H1 (cell line): ENCODE results near the gene CD46. TPM values are rescaled to one million over a fixed set of nuclear protein-coding genes. Genes with fewer than 3 reads are reported as not detected.

Experiments
- CTCF ChIA-PET: fragments of 300-600 bp; sonication (Branson Sonifier 250); formaldehyde crosslinking; loops from one replicate; lab custom pipeline; 2021; ENCODE audit not compliant: partially characterized antibody; lab: Charles Lee
- POLR2A ChIA-PET: fragments of 300-600 bp; sonication (Branson Sonifier 250); formaldehyde crosslinking; loops from one replicate; lab custom pipeline; 2021; ENCODE audit warnings: inconsistent platforms; ENCODE audit not compliant: partially characterized antibody; lab: Charles Lee
- DNase-seq, 2 experiments: peaks; one replicate each; pipeline versions ENCODE4 v3.0.0 to v3.0.0-alpha.2; 2010 to 2022; ENCODE audit warnings: low spot score in 2 of 2, low read depth in 1 of 2, mixed read lengths in 1 of 2
- FAIRE-seq: peaks from 2 replicates; lab custom pipeline; 2011; peaks lifted over from hg19 to GRCh38; lab: Jason Lieb, UNC
- H2AFZ ChIP-seq: 2 replicates; pipeline ENCODE4 v1.8.1; 2012; ENCODE audit warnings: low read length, inconsistent platforms
- H2AK5ac ChIP-seq: 2 replicates; pipeline ENCODE4 v1.6.1; 2013; ENCODE audit warnings: low read depth, low read length
- H2BK120ac ChIP-seq: replicated peaks from 2 replicates; pipeline ENCODE3; 2013; ENCODE audit warnings: low read depth, low read length, inconsistent platforms
- H2BK12ac ChIP-seq: 2 replicates; pipeline ENCODE4 v1.6.1; 2013; ENCODE audit warnings: low read depth, low read length
- H2BK15ac ChIP-seq: 2 replicates; pipeline ENCODE4 v1.6.1; 2013; ENCODE audit warnings: low read length
- H2BK20ac ChIP-seq: 2 replicates; pipeline ENCODE4 v1.6.1; 2013; ENCODE audit warnings: low read length
- H2BK5ac ChIP-seq: 2 replicates; pipeline ENCODE4 v1.6.1; 2013; ENCODE audit warnings: low read depth, low read length
- H3K14ac ChIP-seq: 2 replicates; pipeline ENCODE4 v1.6.1; 2013; ENCODE audit warnings: inconsistent platforms; ENCODE audit not compliant: insufficient read length
- H3K18ac ChIP-seq: 2 replicates; pipeline ENCODE4 v1.6.1; 2013; ENCODE audit warnings: low read length; ENCODE audit errors: extremely low read depth
- H3K23ac ChIP-seq: 2 replicates; pipeline ENCODE4 v1.6.1; 2013; ENCODE audit warnings: inconsistent platforms; ENCODE audit not compliant: insufficient read length
- H3K23me2 ChIP-seq: 2 replicates; pipeline ENCODE4 v1.6.1; 2013; ENCODE audit warnings: low read depth, low read length
- H3K27ac ChIP-seq: 2 replicates; pipeline ENCODE4 v1.6.1; 2011; ENCODE audit warnings: low read depth, low read length, inconsistent platforms
- H3K27me3 ChIP-seq, 4 experiments: replicated peaks in 1 of 4; 1 replicate in 1 of 4; 2 replicates in 3 of 4; pipeline versions ENCODE4 v1.6.1 to v1.8.1; 2011 to 2013; ENCODE audit warnings: low read length in 3 of 4, mild to moderate bottlenecking in 3 of 4, inconsistent platforms in 2 of 4, mixed read lengths in 2 of 4, moderate library complexity in 1 of 4; ENCODE audit not compliant: control insufficient read depth in 3 of 4, insufficient read depth in 3 of 4; ENCODE audit errors: extremely low read depth in 1 of 4
- H3K36me3 ChIP-seq, 4 experiments: 2 replicates each; pipeline versions ENCODE4 v1.6.1 to v1.8.1; 2011 to 2013; ENCODE audit warnings: mild to moderate bottlenecking in 4 of 4, low read length in 3 of 4, moderate library complexity in 2 of 4, control low read depth in 1 of 4, inconsistent platforms in 1 of 4; ENCODE audit not compliant: insufficient read depth in 4 of 4, control insufficient read depth in 2 of 4
- H3K4ac ChIP-seq: replicated peaks from 2 replicates; pipeline ENCODE3; 2013; ENCODE audit warnings: low read length, low read depth, mixed read lengths, inconsistent platforms; ENCODE audit not compliant: insufficient read length
- H3K4me1 ChIP-seq, 4 experiments: replicated peaks in 1 of 4; 1 replicate in 1 of 4; 2 replicates in 3 of 4; pipeline versions ENCODE4 v1.6.1 to v1.8.1; 2011 to 2013; ENCODE audit warnings: low read length in 3 of 4, inconsistent platforms in 2 of 4, mixed read lengths in 1 of 4; ENCODE audit not compliant: insufficient read depth in 4 of 4, control insufficient read depth in 3 of 4
- H3K4me2 ChIP-seq, 2 experiments: 2 replicates each; pipeline versions ENCODE4 v1.6.1 to v1.8.1; 2011 to 2013; ENCODE audit warnings: low read depth in 2 of 2, low read length in 2 of 2, control low read depth in 1 of 2, inconsistent platforms in 1 of 2, mild to moderate bottlenecking in 1 of 2; ENCODE audit not compliant: insufficient read depth in 1 of 2
- H3K4me3 ChIP-seq, 4 experiments: fragments of 200-600, 300-600 bp in 1 of 4; sonication (generic), shearing (Covaris generic), sonication (Bioruptor Twin) in 1 of 4; 2 replicates each; pipeline versions ENCODE4 v1.5.1 to v1.8.1; 2011 to 2016; ENCODE audit warnings: low read length in 4 of 4, low read depth in 3 of 4, control low read depth in 2 of 4, inconsistent platforms in 2 of 4, mild to moderate bottlenecking in 2 of 4, mixed read lengths in 1 of 4, moderate library complexity in 1 of 4; ENCODE audit not compliant: insufficient read depth in 2 of 4; ENCODE audit errors: extremely low read depth in 1 of 4
- H3K56ac ChIP-seq: replicated peaks from 2 replicates; pipeline ENCODE3; 2013; ENCODE audit warnings: low read depth, mild to moderate bottlenecking, mixed read lengths, low read length, inconsistent platforms; ENCODE audit not compliant: insufficient read length
- H3K79me1 ChIP-seq: 2 replicates; pipeline ENCODE4 v1.6.1; 2013; ENCODE audit warnings: low read depth, low read length, control low read depth
- H3K79me2 ChIP-seq, 2 experiments: 2 replicates each; pipeline versions ENCODE4 v1.6.1 to v1.8.1; 2012 to 2013; ENCODE audit warnings: low read length in 2 of 2, mild to moderate bottlenecking in 2 of 2, inconsistent platforms in 1 of 2; ENCODE audit not compliant: insufficient read depth in 2 of 2, control insufficient read depth in 1 of 2
- H3K9ac ChIP-seq, 4 experiments: replicated peaks in 1 of 4; 1 replicate in 1 of 4; 2 replicates in 3 of 4; pipeline versions ENCODE4 v1.6.1 to v1.8.1; 2011 to 2013; ENCODE audit warnings: low read depth in 3 of 4, low read length in 3 of 4, control low read depth in 2 of 4, mild to moderate bottlenecking in 2 of 4, moderate library complexity in 2 of 4, inconsistent platforms in 1 of 4; ENCODE audit errors: extremely low read depth in 1 of 4
- H3K9me3 ChIP-seq, 2 experiments: 2 replicates each; pipeline versions ENCODE4 v1.6.1 to v1.8.1; 2012 to 2013; ENCODE audit warnings: mild to moderate bottlenecking in 2 of 2, moderate library complexity in 2 of 2, control low read depth in 1 of 2, inconsistent platforms in 1 of 2, low read depth in 1 of 2, low read length in 1 of 2, mixed read lengths in 1 of 2; ENCODE audit not compliant: insufficient read depth in 2 of 2
- H4K20me1 ChIP-seq, 2 experiments: replicated peaks in 1 of 2; 2 replicates each; pipeline versions ENCODE3 to v1.8.1; 2011 to 2013; ENCODE audit warnings: inconsistent platforms in 2 of 2, low read length in 2 of 2, mild to moderate bottlenecking in 1 of 2; ENCODE audit not compliant: insufficient read depth in 2 of 2, control insufficient read depth in 1 of 2
- H4K5ac ChIP-seq: 2 replicates; pipeline ENCODE4 v1.6.1; 2013; ENCODE audit warnings: low read length, low read depth, mixed read lengths, inconsistent platforms; ENCODE audit not compliant: insufficient read length
- H4K8ac ChIP-seq: 2 replicates; pipeline ENCODE4 v1.8.0; 2013; ENCODE audit warnings: mild to moderate bottlenecking, moderate library complexity, low read length, inconsistent platforms; ENCODE audit not compliant: insufficient read depth; ENCODE audit errors: extremely low read depth
- H4K91ac ChIP-seq: replicated peaks from 2 replicates; pipeline ENCODE3; 2013; ENCODE audit warnings: low read length, mixed read lengths, inconsistent platforms; ENCODE audit not compliant: insufficient read length
- ATF3 ChIP-seq: IDR thresholded peaks from 2 replicates; pipeline ENCODE4 v1.6.1; 2011; ENCODE audit warnings: low read depth, mild to moderate bottlenecking, low read length; ENCODE audit not compliant: insufficient read depth
- BRCA1 ChIP-seq: IDR thresholded peaks from 2 replicates; pipeline ENCODE4 v1.6.1; 2012; ENCODE audit warnings: low read depth, low read length, improper control_type of control experiment
- CHD2 ChIP-seq: IDR thresholded peaks from 2 replicates; pipeline ENCODE4 v1.6.1; 2012; ENCODE audit warnings: low read length, improper control_type of control experiment
- CTBP2 ChIP-seq: IDR thresholded peaks from 2 replicates; pipeline ENCODE4 v1.7.0; 2011; ENCODE audit warnings: borderline replicate concordance, mild to moderate bottlenecking, moderate library complexity, mixed read lengths, low read length; ENCODE audit not compliant: insufficient read depth, insufficient read length
- EP300 ChIP-seq, 2 experiments: IDR thresholded peaks; 1 replicate in 1 of 2; 2 replicates in 1 of 2; pipeline ENCODE4 v1.6.1; 2011 to 2012; ENCODE audit warnings: low read depth in 2 of 2, low read length in 2 of 2, mild to moderate bottlenecking in 2 of 2, borderline replicate concordance in 1 of 2, inconsistent platforms in 1 of 2, moderate library complexity in 1 of 2
- JUND ChIP-seq: IDR thresholded peaks from 2 replicates; pipeline ENCODE4 v1.6.1; 2011; ENCODE audit warnings: mild to moderate bottlenecking, improper control_type of control experiment, low read length
- PHF8 ChIP-seq: fragments of 200-600 bp; sonication (generic); conservative IDR thresholded peaks from 2 replicates; pipeline ENCODE4 v1.7.1; 2012; ENCODE audit warnings: low read depth, mild to moderate bottlenecking, inconsistent platforms, low read length, moderate library complexity
- RAD21 ChIP-seq, 2 experiments: IDR thresholded peaks in 1 of 2; conservative IDR thresholded peaks in 1 of 2; 2 replicates each; pipeline ENCODE4 v1.6.1; 2011; ENCODE audit warnings: low read depth in 2 of 2, low read length in 2 of 2, improper control_type of control experiment in 1 of 2, inconsistent platforms in 1 of 2, mild to moderate bottlenecking in 1 of 2, moderate library complexity in 1 of 2
- RBBP5 ChIP-seq: IDR thresholded peaks from 2 replicates; pipeline ENCODE4 v1.7.1; 2012; ENCODE audit warnings: low read depth, mild to moderate bottlenecking, inconsistent platforms, low read length, moderate library complexity, borderline replicate concordance
- SRF ChIP-seq: IDR thresholded peaks from 2 replicates; pipeline ENCODE4 v1.6.1; 2011; ENCODE audit warnings: mild to moderate bottlenecking, low read depth, low read length, moderate library complexity
- TBP ChIP-seq: IDR thresholded peaks from 2 replicates; pipeline ENCODE4 v1.6.1; 2011; ENCODE audit warnings: low read depth, low read length, improper control_type of control experiment
- WGBS, 2 experiments: shearing (Covaris generic) in 1 of 2; methylation state at CpG; one replicate each; pipeline versions ENCODE4 v1.1.6 to v1.1.7; 2013 to 2015; ENCODE audit warnings: low lambda C conversion rate in 2 of 2, mixed read lengths in 2 of 2, inconsistent platforms in 1 of 2, low coverage in 1 of 2, missing lambda C conversion rate in 1 of 2; ENCODE audit not compliant: insufficient replicate concordance in 2 of 2, insufficient coverage in 1 of 2, insufficient read length in 1 of 2; ENCODE audit errors: extremely low coverage in 1 of 2, missing lambda C conversion rate in 1 of 2; 5-methylcytosine and 5-hydroxymethylcytosine counted together
- polyA plus RNA-seq, 7 experiments: library from polyadenylated mRNA; depleted of rRNA in 3 of 7; stranded (reverse) in 5 of 7; unstranded in 2 of 7; fragments of >200 nt in 5 of 7; fragments of 200-250 nt in 2 of 7; gene quantifications; 1 replicate in 5 of 7; 2 replicates in 1 of 7; 4 replicates in 1 of 7; pipeline versions ENCODE4 v1.2.1 to v1.2.3, GENCODE V29; 2011 to 2013; ENCODE audit warnings: missing spikeins in 2 of 7, mixed read lengths in 2 of 7
- total RNA-seq: library from RNA; stranded (reverse); fragmentation: NEBNext Ultra II Directional; extraction: Animal tissue kit (Norgen Biotek cat#: 25700); gene quantifications from 2 replicates; pipeline ENCODE4 v1.2.1, GENCODE V29; 2021
- TF ChIP-seq, protein P1 (sequence below): IDR thresholded peaks from 2 replicates; pipeline ENCODE4 v1.6.1; 2012; ENCODE audit warnings: inconsistent platforms

The CD46 gene
- total and polyA plus RNA-seq, 2 of the 8 experiments (the other 6 are each of a cell fraction or from before 2014, with no cell fraction given) = 60.9 to 113 TPM

DNA sequence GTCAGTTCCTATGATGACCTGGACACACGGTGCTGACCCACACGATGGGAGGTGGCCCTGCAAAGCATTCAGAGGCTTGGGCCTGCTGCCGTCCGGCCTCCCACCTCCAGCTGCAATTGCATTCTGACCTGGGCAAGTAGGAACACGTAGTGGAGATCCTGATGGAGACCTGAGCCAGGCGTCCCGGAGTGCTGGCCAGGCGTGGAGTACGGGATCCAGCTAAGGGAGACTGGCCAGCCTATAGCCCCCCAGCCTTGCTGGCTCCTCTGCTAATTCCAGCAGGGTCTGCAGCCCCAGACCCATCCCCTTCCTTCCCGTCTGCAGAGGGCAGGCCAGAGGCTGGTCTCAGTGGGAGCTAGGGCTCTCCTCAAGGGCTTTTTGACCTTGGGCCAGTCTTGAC, 11.2 kb downstream of the CD46 start:
- Histone ChIP-seq H3K4me1 (no peaks in the 10 kb centered on the region), H2AFZ (no peak overlapping the region), H2BK15ac (no peak overlapping the region), H3K18ac (no peak overlapping the region), H4K5ac (no peak overlapping the region), H3K36me3 (peaks cover 11 to 98% (median 59%) of the 10 kb centered on the region in 4 experiments), H3K14ac (no peak overlapping the region), H3K4me3 (no peak overlapping the region), H3K27me3 (no peaks in the 10 kb centered on the region), H4K91ac (no peak overlapping the region), H3K79me2 (peaks cover 0 to 17% of the 10 kb centered on the region in 2 experiments; a peak in 2 of 4 replicates), H3K4ac (no peak overlapping the region), H3K27ac (no peak overlapping the region), H2AK5ac (no peak overlapping the region), H4K20me1 (peaks cover 4 to 6% of the 10 kb centered on the region in 2 experiments), H2BK20ac (no peak overlapping the region), H3K9me3 (no peaks in the 10 kb centered on the region), H3K79me1 (no peaks in the 10 kb centered on the region; the same call in 1 of the 2 replicates), H3K23ac (no peak overlapping the region), H2BK120ac (no peak overlapping the region), H2BK12ac (no peak overlapping the region), H3K4me2 (no peak overlapping the region), H2BK5ac (no peak overlapping the region), H3K9ac (no peak overlapping the region), H3K23me2 (no peaks in the 10 kb centered on the region), H4K8ac (peak overlapping the region; percentile 57; the same call in 1 of the 2 replicates), H3K56ac (no peak overlapping the region)
- no peak for DNase-seq
- FAIRE-seq = no peak
- 94% methylated on average over 10 of the region's 10 CpGs; no CpG with 5 or more reads in 1 of the 2 experiments for WGBS, 2 experiments
- CTCF ChIA-PET = interaction anchor here (0.8 to 2.2 kb wide), 2 partner anchors 12 to 34 kb away, joined by 3 to 9 read pairs; no protein-coding TSS in a partner anchor
- POLR2A ChIA-PET = interaction anchor here (1.1 to 1.4 kb wide), 2 partner anchors 9 to 12 kb away, joined by 3 to 4 read pairs; no protein-coding TSS in a partner anchor
- TF ChIP-seq JUND = no peak
- TF ChIP-seq, protein P1, sequence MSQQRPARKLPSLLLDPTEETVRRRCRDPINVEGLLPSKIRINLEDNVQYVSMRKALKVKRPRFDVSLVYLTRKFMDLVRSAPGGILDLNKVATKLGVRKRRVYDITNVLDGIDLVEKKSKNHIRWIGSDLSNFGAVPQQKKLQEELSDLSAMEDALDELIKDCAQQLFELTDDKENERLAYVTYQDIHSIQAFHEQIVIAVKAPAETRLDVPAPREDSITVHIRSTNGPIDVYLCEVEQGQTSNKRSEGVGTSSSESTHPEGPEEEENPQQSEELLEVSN = no peak
- no peak for TF ChIP-seq RAD21 (IDR thresholded peaks at IDR 0.05 in 1 of 2, conservative IDR thresholded peaks at IDR 0.05 in 1 of 2; ENCODE audit: low read depth in 2 of 2, low read length in 2 of 2)
- TF ChIP-seq SRF = no peak
- no peak for TF ChIP-seq EP300 (IDR thresholded peaks at IDR 0.05; ENCODE audit: borderline replicate concordance in 1 of 2, low read depth in 2 of 2, low read length in 2 of 2)
- no peak for TF ChIP-seq RBBP5
- TF ChIP-seq ATF3 = no peak
- TF ChIP-seq PHF8 = no peak
- TF ChIP-seq TBP = no peak
- no peak for TF ChIP-seq CHD2
- TF ChIP-seq BRCA1 = no peak
- no peak for TF ChIP-seq CTBP2
